Measurements from ENCODE around the gene MEGF11. TPM values are rescaled to one million over a fixed set of nuclear protein-coding genes. Genes with fewer than 3 reads are reported as not detected.

The MEGF11 gene
- total RNA-seq, 3 donors from 2014 or later = not detected

- intact Hi-C loops (cut with DNase I; ENCODE audit: low total_unique reads) = no loop called here
- no peak overlapping the region for H3K4me3 ChIP-seq
Measured at GRCh38 chr15:66133247-66133885, 120.2 kb downstream of the MEGF11 start.

DNA sequence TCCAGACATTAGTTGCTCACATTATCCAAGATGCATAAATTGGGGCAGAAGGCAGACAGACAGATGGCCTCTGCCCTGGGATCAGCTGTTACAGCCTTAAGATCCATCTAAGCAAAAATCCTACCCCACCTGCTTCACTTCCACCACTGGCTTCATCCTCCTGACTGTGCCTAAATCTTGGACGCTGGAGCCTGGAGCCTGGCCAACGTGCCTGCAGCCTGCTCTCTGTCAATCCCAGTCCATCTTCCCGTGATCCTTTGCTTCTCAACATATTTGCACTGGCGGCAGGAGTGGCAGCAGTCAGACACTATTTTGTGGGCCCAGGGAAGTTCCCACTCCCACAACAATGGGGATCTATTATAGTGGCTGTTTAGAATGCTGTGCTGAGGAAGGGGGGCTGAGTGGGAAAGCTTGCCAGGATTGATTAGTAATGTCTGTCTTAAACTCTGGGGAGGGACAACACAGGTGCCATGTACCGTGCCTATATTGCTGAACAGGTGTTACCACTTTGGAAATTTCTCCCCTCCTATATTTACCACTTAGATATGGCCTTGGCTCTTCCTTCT is 121.2 kb downstream of the MEGF11 start:
- TF ChIP-seq POLR2AphosphoS5 (IDR thresholded peaks at IDR 0.05) = no peak
- no peak for TF ChIP-seq POLR2A (IDR thresholded peaks at IDR 0.05)
- TF ChIP-seq, protein P1, sequence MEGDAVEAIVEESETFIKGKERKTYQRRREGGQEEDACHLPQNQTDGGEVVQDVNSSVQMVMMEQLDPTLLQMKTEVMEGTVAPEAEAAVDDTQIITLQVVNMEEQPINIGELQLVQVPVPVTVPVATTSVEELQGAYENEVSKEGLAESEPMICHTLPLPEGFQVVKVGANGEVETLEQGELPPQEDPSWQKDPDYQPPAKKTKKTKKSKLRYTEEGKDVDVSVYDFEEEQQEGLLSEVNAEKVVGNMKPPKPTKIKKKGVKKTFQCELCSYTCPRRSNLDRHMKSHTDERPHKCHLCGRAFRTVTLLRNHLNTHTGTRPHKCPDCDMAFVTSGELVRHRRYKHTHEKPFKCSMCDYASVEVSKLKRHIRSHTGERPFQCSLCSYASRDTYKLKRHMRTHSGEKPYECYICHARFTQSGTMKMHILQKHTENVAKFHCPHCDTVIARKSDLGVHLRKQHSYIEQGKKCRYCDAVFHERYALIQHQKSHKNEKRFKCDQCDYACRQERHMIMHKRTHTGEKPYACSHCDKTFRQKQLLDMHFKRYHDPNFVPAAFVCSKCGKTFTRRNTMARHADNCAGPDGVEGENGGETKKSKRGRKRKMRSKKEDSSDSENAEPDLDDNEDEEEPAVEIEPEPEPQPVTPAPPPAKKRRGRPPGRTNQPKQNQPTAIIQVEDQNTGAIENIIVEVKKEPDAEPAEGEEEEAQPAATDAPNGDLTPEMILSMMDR (IDR thresholded peaks at IDR 0.05) = no peak
- Histone ChIP-seq H3K36me3 (no peaks in the 10 kb centered on the region), H3K27ac (no peak overlapping the region), H3K27me3 (no peaks in the 10 kb centered on the region), H3K4me3 (no peak overlapping the region), H3K4me1 (no peaks in the 10 kb centered on the region), H3K9me3 (no peaks in the 10 kb centered on the region)
- no peak for DNase-seq (ENCODE audit: low spot score in 2 of 2)
- intact Hi-C loops (cut with DNase I; ENCODE audit: low total_unique reads) = no loop called here

More at GRCh38 chr15:66133247-66133885, 120.2 kb downstream of the MEGF11 start:
- no peaks in the 10 kb centered on the region for H3K36me3 ChIP-seq
- no peaks in the 10 kb centered on the region for H3K4me1 ChIP-seq
- no peak overlapping the region for H3K27ac ChIP-seq
- DNase-seq (ENCODE audit: low spot score in 2 of 2) = no peak
- TF ChIP-seq POLR2A (IDR thresholded peaks at IDR 0.05) (no peak), POLR2AphosphoS5 (IDR thresholded peaks at IDR 0.05) (no peak)
- TF ChIP-seq, protein P1 (IDR thresholded peaks at IDR 0.05) = no peak
- H3K9me3 ChIP-seq = no peaks in the 10 kb centered on the region
- no peaks in the 10 kb centered on the region for H3K27me3 ChIP-seq

GRCh38 chr15:66131831-66132230 is 121.7 kb downstream of the MEGF11 start:
- Histone ChIP-seq H3K36me3 (no peaks in the 10 kb centered on the region), H3K9me3 (no peaks in the 10 kb centered on the region), H3K4me1 (no peaks in the 10 kb centered on the region), H3K4me3 (no peak overlapping the region), H3K27ac (no peak overlapping the region), H3K27me3 (no peaks in the 10 kb centered on the region)
- intact Hi-C loops (cut with DNase I; ENCODE audit: low total_unique reads) = no loop called here
- no peak for DNase-seq (ENCODE audit: low spot score in 2 of 2)
- TF ChIP-seq POLR2AphosphoS5 (IDR thresholded peaks at IDR 0.05) (no peak), POLR2A (IDR thresholded peaks at IDR 0.05) (no peak)
- TF ChIP-seq, protein P1 (IDR thresholded peaks at IDR 0.05) = no peak

- DNase-seq (ENCODE audit: low spot score in 2 of 2) = no peak
- Histone ChIP-seq H3K27ac (no peak overlapping the region), H3K27me3 (no peaks in the 10 kb centered on the region), H3K4me1 (no peaks in the 10 kb centered on the region), H3K9me3 (no peaks in the 10 kb centered on the region), H3K36me3 (no peaks in the 10 kb centered on the region), H3K4me3 (no peak overlapping the region)
- intact Hi-C loops (cut with DNase I; ENCODE audit: low total_unique reads) = no loop called here
- TF ChIP-seq, protein P1 (IDR thresholded peaks at IDR 0.05) = no peak
- TF ChIP-seq POLR2AphosphoS5 (IDR thresholded peaks at IDR 0.05) (no peak), POLR2A (IDR thresholded peaks at IDR 0.05) (no peak)
Measured at GRCh38 chr15:66131200-66131599, 122.3 kb downstream of the MEGF11 start.

DNA sequence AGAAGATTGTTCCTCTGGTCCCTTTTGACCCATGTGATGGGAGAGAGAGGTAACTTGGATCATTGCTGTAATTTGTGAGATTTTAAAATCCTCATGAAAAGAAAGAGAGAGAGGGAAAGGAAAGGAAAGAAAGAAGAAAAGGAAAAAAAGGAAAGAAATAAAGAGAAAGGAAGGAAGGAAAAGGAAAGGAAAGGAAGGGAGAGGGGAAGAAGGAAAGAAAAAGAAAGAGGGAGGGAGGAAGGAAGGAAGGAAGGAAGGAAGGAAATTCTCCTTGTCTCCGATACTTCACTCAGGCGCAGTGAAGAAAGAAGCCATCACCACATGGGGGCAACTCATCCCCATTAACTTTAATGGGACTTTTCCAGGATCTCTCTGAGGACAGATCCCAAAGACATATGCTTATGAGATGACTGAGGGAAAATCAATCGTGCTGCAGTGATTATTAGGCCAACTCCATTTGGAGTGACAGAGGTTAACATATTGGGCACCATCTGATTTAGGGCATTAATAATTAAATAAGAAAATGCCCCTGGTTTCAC is 123.0 kb downstream of the MEGF11 start:
- no peak for TF ChIP-seq POLR2A (IDR thresholded peaks at IDR 0.05)
- no peak for TF ChIP-seq POLR2AphosphoS5 (IDR thresholded peaks at IDR 0.05)
- TF ChIP-seq, protein P1 (IDR thresholded peaks at IDR 0.05) = no peak
- Histone ChIP-seq H3K9me3 (no peaks in the 10 kb centered on the region), H3K27ac (no peak overlapping the region), H3K4me3 (no peak overlapping the region), H3K36me3 (no peaks in the 10 kb centered on the region), H3K27me3 (no peaks in the 10 kb centered on the region), H3K4me1 (no peaks in the 10 kb centered on the region)
- DNase-seq (ENCODE audit: low spot score in 2 of 2) = no peak
- intact Hi-C loops (cut with DNase I; ENCODE audit: low total_unique reads) = no loop called here

All from breast epithelium (tissue), 4 donors.